Activated CD4-positive, alpha-beta T cell treated with anti-CD3 and anti-CD28 coated beads for 1 hour (primary cell): ENCODE results near the gene CACNA1G.

Experiments
- DNase-seq: peaks from one replicate; pipeline ENCODE4 v3.0.0-alpha.2; 2020

Gene CACNA1G

DNA sequence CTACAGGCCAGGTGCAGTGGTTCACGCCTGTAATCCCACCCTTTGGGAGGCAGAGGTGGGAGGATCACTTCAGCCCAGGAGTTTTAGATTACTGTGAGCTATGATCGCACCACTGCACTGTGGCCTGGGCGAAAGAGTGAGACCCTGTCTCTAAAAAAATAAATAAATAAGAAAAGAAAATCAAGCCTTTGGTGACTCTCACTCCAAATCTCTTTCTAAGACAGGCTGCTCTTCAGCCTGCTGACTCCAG, 75.1 kb downstream of the CACNA1G start:
- no peak for DNase-seq

DNA sequence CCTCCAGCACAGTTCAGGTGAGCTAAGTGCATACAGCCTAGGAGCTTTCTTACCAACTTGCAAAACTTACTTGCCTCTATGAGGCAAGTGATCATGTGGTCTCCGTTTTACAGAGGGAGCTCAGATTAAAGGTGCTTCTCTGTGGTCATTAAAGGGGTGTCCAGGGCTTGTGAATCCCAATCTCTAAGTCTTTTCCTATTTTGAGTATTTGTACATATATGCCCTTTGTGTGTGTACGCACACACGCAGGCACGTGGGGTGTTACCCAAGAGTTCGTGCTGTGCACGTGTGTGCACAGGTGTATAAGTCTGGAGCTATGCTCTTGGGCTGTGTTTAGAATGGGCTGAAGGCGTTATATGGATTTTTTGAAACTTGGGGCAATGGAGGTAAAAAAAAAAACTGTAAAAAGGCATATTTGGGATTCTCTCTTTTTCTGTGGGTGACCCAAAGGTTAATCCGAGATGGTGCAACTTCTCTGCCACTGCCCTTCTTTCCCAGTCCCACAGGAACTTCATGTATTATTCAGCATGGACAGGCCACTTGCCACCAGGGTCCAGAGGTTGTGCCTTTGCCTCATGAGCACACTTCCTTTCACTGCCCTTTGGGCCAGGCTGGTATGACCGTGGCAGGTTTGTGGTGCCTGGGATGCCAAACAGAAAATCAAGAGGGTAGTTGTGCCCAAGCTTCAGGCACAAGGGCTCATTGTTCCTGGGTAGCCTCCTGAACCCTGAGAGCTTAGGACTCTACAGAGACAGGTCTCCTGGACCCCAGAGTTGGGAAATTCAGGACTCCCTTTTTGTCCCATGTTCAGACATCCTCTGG, 75.7 kb downstream of the CACNA1G start:
- no peak for DNase-seq

DNA sequence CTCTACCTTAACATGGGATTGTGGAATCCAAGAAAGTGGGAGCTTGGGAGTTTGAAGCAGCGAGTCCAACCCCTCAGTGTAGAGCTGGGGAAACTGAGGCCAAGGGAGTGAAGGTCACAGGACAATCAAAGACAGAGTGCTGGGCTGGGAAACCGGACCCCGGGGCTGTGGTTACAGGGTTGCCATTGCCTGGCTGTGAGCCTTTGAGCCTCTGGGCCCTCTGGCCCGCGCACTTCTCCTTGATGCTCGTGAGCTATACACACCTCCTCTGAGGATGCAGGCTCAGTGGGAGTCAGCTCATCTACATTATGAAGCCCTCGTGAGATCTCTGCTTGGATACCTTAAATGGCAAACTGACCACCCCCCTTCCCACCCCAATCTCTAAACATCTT, 76.3 kb downstream of the CACNA1G start:
- no peak for DNase-seq

DNA sequence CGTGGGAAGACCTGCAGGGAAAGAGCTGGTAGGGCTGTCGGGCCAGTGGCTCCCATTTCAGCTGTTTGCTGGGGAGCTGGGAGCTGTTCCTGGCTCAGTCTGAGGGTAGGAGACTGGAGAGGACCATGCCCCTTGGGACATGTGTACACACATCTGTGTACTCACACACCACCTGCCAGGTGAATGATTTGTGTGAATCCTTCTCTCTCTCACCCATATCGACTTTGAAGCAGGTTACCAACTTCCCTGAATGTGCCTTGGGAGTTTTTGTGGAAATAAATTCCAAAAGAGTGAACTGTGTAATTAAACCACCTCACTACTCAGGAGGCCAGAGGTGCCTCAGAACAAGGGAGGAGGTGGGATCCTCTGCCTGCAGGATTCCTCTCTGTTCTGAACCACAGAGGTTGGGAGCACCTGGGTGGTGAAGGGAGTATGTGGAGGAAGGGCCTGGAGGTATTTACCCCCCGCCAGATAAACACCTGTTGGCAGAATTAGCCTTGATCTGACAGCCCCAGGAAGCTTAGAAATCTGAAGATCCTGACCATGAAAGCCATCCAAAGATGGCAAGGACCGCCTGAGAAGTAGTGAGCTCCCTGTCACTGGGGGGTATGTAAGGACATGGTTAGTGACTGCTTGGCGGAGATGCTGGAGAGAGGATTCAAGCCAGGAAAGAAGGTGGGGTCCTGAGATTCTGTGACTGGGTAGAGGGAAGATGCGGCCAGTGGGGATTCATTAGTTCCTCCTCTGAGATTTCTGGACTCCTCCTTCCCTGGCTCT, 77.5 kb downstream of the CACNA1G start:
- no peak for DNase-seq

DNA sequence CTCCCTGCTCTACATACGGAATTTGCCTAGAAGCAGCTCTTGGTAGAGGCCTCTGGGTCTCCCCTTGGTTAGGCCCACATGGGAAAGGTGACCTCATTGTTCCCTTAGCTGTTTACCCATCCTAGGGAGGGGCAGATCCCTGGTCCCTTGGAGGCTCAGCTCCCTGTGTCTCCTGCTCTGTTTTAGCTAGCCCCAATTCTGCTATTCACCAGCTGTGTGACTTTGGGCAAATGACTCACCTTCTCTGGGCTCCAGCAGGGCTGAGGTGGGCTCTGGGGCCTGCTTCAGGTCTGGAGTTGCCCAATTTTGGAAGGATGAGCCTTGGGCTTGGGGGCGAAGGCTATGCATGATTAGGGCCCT, 78.1 kb downstream of the CACNA1G start:
- DNase-seq: no peak

DNA sequence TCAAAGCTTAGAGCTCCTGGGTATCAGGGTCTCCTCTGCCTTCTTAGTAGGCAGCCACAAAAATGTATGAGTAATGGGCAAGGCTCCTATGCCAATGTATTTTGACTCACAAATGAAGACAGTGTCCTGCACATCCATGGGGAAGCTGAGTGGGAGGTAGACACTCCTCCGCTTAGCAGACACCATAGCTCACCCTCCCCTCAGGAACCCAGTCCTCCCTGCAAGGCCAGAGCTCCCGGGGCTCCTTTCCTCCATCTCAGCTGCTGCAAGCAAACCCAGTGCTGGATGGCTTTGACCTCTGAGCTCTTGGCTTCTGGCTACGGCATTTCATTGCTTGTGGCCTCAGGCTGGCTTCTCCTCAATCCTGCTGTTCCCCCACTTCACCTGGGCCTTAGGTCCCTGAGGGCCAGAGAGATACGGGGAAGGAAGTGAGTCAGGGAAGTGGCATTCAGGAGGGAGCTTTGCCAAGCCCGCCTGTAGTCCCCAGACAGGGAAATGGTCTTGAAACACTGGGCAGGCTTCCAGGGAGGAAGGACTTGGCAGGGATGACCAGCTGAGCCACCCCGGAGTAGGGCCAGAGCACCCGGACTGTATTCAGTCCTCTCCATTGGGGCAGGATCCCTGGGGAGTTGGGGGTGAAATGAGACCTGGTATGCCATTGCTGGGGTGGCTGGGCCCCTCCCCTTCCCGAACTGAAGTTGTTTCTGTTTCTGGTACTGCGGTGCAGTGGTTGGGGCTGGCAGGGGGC, 78.6 kb downstream of the CACNA1G start:
- no peak for DNase-seq

DNA sequence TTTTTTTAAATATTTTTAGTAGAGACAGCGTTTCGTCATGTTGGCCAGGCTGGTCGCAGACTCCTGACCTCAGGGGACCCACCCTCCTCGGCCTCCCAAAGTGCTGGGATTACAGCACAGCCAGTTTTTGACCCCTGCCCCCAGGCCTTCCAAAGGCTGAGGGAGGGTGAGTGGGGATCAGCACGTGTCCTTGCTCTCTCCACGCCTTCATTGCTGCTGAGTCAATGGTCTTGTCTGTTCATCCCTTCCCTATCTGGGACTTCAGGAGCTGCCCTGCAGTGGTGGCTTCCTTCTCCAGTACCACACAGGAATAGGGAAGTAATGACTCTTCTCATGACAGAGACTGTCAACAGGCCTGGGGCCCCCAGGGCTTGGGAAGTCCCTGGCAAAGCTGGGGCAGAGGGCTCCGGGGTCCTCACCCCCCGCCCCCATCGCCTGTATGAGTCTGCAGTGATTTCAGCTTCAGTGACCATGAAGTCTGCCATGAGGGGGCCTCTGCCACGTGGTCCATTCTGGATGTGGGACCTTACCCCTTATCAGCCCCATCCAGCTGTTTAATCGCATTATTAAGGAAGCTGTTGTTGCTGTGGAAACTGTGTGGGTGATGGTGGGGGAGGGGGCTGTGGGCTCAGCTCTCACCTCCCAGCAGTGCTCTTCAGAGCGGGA, 80.3 kb downstream of the CACNA1G start:
- no peak for DNase-seq

DNA sequence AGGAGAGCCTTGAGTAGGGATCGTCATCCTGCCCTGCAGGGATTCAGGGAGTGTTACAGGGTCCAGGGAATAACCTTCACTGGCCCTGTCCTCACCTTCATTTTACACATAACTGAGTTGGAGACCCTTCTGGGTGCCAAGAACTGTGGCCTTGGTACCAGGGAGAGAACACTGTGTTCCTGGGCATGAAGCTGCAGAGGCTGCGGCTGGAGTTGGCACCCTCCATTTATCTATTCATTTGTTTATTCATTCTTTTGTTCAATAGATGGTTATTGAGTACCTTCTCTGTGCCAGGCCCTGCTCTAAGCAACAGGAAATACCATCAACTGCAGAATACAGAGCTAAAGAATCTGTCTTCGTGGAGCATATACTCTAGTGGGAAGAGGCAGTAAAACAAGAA, 80.8 kb downstream of the CACNA1G start:
- DNase-seq: no peak

DNA sequence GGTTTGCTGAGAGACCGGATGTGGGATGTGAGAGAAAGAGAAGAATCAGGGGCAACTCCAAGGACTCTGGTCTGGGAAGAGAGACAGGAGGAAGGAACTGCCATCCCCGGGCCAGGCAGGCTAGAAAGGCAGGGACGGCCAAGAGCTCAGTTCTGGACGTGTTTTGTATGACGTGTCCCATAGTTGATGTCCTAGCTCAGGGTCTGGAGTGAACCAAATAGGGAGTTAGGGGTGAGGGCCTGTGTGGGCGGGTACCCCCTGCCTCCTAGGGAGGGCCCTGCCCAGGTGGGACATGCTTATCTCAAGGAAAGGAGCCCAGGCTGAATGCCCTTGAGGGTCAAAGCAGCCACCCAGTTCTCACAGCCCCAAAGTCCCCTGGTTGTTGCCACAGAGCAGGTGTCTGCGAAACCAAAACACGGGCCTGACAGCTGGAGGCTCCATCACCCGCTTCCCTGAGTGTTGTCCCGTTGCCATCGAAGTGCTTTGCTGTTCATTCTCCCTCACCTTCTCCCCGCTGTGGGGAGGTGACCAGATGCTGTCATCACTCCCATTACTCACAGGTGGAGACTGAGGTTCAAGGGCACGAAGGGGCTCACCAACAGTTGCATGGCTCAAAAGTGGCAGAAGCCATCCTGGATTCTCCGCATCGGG, 81.7 kb downstream of the CACNA1G start:
- no peak for DNase-seq

DNA sequence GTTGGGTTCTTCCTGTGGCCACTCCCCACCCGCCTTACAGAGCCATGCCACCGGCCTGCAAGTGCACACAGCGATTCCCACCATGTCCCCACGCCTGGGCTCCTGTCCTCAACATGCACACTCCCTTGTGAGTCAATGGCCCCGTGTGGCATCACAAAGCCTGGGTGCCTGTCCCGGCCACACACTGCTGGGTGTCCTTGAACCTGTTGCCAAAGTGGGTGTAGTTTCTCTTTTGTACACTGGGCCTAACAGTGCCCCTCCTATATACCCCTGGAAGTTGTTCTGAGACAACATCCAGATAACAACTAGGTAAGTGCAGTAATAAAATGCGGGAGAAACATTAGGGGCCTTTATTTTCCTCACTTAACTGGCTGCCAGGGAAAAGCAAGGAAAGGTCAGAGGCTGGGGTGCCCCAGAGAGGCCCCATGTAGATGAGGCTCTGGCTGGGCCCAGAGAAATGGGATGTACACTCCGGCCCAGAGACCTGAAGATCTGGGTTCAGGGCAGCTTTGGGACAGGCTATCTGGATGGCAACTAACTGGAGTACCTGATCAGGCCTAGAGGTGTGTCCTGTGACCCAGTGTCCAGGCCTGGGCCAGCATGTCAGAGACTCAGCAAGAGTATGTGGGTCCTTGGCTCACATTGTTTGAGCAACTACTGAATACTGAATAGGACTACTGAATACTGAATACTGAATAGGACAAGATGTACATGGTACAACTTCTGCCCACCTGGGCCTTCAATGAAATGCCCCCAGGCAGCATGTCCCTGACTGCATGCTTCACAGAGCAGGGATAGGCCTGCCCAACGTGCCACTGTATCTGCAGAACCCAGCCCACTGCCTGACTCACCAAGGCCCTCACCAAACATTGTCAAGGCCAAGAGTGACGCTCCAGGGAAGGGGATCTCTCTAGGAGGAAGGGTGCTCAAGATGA, 82.5 kb downstream of the CACNA1G start:
- DNase-seq: no peak

DNA sequence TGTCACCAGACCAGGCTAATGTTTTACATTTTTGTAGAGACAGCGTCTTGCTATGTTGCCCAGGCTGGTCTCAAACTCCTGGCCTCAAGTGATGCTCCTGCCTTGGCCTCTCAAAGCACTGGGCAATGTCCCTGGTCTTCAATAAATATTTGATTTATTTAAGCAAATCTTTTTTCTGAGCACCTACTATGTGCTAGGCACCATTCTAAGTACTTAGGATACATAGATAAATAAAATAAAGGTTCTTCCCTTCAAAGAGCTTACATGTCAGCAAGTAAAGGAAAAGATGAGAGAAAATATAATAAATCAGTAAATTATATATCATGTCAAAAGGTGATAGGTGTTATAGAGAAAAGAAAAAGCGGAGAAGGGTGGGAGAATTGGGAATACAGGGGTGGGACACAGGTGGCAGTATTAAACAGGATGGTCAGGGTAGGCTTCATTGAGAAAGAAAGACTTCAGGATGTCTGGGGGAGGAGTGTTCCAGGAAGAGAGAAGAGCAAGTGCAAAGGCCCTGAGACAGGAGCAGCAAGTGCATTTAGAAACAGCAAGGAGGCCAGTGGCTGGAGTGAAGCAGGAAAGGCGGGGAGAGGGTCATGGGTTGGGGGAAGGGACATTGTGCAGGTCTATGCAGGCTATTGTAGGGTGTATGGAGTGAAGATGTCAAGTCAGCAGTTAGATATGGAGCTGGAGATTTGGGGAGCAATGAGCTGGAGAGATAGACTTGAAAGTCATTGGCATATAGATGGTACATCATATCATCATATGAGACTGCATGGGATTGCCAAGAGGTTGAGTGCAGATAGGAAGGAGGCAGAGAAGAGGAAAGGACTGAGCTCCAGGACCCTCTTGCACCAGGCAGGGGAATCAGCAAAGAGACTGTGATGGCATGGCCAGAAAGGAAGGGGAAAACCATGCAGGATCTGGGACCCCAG, 85.5 kb downstream of the CACNA1G start:
- DNase-seq: no peak

DNA sequence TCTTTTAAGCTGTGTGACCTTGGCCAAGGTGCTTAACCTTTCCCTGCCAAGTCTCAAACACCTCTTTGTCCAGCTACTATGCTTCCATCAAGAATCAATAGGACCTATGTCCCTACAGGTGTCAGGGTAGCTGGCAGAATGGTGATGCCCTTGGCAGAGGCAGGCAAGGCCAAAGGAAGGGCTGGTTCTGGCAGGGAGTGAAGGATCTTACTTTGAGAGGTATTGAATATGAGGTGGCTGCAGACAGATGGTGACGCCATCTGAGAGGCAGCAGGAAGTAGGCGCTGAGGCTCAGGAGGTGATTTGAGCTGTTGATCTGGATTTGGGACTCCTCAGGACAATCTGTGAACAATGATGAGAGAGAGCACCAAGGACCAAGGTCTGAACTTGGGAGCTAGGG, 86.7 kb downstream of the CACNA1G start:
- no peak for DNase-seq

DNA sequence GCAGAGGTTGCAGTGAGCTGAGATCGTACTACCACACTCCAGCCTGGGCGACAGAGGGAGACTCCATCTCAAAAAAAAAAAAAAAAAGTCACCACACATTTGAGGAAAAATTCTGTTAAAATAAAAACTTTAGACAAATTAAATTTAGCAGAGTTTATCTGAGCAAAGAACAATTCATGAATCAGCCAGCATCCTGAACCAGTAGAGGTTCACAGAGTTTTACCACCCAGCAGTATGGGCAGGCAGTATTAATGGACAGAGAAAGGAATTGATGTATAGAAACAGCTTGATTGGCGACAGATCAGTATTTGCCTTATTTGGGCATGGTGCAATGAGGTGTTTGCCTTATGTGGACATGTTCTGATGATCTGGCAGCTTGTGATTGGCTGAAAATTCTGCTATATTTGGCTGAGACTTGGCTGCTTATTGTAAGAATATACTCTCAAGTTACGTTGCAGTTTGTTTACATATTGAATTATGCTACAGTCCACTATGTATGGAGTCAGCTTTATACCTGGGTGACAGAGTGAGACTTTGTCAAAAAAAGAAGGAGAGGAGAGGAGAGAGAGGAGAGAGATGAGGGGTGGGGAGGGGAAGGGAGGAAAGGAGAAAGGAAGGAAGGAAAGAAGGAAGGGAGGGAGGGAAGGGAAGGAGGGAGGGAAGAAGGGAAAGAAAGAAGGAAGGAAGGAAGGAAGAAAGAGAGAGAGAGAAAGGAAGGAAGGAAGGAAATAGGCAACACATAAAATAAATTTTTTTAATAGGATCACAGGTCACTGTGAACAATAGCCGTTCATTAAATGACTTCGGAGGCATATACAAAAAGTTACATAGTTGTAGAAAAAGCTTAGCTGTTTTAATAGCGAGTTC, 88.8 kb downstream of the CACNA1G start:
- DNase-seq: no peak

DNA sequence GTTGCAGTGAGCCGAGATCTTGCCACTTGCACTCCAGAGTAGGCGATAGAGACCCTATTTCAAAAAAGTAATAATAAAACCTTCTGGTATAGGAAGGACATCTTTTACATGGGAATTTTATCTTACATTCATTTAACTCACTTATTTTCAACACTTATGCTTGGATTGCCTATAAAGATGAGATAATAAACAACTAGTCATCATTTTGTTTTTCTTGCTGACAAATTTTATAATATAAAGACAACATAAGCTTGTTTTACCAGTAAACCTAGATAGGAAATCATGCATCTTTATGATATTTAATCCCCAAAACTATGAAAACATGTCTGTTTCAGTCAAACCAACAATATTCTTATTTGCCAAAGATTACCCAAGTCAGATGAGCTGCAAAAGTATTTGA, 91.1 kb downstream of the CACNA1G start:
- no peak for DNase-seq

DNA sequence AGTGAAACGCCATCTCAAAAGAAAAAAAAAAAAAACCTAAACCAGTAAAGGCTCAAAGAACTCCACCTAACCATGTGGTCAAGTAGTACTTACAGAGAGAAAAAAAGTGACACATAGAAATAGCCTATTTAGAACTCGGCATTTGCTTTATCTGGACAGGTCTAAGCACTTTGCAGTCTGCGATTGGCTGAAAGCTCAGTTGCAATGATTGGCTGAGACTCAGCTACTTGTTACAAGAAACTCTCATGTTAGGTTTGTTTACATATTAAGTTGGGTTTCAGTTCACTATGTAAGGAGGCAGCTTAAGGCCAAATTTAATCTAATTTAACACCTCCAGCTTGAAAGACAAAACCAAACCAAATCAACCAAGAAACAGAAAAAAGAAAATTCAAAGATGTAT, 93.2 kb downstream of the CACNA1G start:
- no peak for DNase-seq

DNA sequence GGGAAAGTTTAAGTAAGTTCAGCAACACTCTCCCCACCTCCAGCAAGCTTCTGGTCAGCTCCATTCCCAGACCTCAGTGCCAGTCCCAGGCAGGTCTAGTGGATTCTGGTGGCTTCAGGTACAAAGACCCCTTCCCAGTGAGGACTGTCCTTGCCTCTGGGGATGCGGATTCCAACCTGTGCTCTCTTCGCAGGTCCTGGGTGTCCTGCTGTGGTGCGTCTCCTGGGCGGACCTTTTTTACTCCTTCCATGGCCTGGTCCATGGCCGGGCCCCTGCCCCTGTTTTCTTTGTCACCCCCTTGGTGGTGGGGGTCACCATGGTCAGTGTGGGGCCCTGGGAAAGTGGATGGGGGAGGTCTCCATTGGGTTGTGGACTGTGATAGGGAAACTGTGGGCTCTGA, 96.0 kb downstream of the CACNA1G start:
- DNase-seq: no peak

DNA sequence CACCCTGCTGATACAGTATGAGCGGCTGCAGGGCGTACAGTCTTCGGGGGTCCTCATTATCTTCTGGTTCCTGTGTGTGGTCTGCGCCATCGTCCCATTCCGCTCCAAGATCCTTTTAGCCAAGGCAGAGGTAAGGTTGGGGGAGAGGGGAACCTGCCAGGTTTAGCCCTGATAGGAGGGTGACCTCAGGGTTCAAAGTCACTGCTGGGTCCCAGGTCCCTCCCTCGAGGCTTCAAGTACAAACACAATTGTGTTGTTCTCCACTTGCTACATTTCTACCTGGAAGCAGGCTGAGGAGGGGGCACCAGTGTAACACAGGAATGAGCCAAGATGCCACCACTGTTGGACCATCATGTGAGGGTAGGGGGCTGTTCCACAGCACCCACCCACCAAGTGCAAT, 96.5 kb downstream of the CACNA1G start:
- no peak for DNase-seq

DNA sequence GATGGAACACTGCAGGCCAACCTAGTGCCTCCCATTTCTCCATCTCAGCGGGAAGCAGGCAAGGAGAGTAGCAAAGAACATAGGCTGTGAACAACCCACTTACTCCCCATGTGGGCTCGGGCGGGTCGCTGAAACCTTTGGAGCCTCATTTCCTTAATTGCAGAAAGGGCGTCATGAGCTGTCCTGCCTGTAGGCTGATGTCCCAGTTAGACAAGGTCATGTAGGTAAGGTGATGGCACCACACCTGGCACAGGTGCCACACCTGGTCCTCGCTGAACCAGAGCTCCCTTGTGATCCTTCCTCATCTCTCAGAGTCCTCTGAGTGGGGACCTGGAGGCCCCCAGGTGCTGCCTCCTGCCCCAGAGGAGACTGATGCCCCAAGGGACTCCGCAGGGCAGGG, 97.1 kb downstream of the CACNA1G start:
- DNase-seq: no peak

DNA sequence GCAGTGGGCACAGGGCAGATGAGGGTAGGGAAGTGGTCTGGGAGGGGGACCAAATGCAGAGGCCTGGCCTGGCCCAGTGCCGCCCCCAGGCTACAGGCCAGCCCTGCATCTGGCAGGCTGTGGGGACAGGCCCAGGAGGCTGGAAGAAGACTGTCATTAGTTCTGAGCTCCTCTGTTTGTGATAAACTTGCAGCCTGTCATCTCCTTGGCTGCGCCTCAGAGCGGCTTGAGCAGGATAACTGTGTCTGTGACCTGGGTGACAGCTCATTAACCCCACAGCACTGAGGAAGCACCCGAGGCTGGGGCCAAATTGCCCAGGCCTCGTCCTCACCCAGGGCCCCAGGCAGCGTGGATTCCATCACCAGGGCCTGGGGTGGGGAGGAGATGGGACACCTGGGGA, 98.1 kb downstream of the CACNA1G start:
- no peak for DNase-seq

DNA sequence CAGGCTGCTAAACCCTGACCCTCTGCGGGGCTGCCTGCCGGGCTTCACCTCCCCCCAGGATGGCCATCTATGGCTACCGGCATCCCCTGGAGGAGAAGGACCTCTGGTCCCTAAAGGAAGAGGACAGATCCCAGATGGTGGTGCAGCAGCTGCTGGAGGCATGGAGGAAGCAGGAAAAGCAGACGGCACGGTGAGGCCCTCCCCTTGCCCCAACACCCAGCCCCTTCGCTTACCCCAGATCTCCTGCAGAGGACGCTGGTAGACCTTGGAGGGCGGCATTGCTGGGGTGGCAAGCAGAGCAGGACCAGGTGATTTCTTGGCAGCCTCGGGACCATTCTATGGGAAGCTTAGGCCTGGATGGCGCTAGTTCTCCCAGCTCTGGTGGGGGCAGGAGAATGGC, 98.7 kb downstream of the CACNA1G start:
- DNase-seq: no peak
